Measurements from ENCODE around the gene GPC3. TPM values are rescaled to one million over a fixed set of nuclear protein-coding genes. Genes with fewer than 3 reads are reported as not detected.

Gene GPC3
- polyA plus RNA-seq, 2 of the 4 experiments (the other 2 are of a cell fraction), result not detected

DNA sequence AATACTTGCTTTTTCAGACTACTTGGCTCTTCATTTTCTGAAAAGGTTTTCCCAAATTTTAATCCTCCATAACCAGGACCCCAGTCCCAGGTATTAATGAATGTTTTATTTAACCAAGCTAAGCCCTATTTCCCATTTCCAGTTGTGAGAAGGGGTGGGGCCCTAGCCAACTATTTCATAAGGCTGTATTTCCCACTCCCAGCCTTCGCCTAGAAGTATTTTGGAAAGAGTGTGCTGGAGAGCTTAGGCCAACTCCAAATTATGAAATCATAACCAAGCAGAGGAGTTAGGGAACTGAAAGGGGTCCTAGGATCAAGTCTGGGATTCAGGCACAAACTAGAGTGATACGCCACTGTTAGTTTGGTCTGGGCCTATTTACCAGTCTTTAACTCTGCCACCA, 421.7 kb downstream of the GPC3 start:
- TF ChIP-seq FOSL2 (IDR thresholded peaks at IDR 0.05) (no peak), FOSL2 (CRISPR knock-in tag; IDR thresholded peaks at IDR 0.05) (no peak), HOXB13 (CRISPR knock-in tag; IDR thresholded peaks at IDR 0.05; ENCODE audit: low read depth) (no peak), HOXA7 (CRISPR knock-in tag; IDR thresholded peaks at IDR 0.05) (no peak), TP53 (CRISPR knock-in tag; IDR thresholded peaks at IDR 0.05) (no peak)
- TF ChIP-seq, protein P1, sequence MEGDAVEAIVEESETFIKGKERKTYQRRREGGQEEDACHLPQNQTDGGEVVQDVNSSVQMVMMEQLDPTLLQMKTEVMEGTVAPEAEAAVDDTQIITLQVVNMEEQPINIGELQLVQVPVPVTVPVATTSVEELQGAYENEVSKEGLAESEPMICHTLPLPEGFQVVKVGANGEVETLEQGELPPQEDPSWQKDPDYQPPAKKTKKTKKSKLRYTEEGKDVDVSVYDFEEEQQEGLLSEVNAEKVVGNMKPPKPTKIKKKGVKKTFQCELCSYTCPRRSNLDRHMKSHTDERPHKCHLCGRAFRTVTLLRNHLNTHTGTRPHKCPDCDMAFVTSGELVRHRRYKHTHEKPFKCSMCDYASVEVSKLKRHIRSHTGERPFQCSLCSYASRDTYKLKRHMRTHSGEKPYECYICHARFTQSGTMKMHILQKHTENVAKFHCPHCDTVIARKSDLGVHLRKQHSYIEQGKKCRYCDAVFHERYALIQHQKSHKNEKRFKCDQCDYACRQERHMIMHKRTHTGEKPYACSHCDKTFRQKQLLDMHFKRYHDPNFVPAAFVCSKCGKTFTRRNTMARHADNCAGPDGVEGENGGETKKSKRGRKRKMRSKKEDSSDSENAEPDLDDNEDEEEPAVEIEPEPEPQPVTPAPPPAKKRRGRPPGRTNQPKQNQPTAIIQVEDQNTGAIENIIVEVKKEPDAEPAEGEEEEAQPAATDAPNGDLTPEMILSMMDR (IDR thresholded peaks at IDR 0.05), result no peak
- TF ChIP-seq, protein P2, sequence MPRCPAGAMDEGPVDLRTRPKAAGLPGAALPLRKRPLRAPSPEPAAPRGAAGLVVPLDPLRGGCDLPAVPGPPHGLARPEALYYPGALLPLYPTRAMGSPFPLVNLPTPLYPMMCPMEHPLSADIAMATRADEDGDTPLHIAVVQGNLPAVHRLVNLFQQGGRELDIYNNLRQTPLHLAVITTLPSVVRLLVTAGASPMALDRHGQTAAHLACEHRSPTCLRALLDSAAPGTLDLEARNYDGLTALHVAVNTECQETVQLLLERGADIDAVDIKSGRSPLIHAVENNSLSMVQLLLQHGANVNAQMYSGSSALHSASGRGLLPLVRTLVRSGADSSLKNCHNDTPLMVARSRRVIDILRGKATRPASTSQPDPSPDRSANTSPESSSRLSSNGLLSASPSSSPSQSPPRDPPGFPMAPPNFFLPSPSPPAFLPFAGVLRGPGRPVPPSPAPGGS (IDR thresholded peaks at IDR 0.05), result no peak
- TF ChIP-seq, protein P3, sequence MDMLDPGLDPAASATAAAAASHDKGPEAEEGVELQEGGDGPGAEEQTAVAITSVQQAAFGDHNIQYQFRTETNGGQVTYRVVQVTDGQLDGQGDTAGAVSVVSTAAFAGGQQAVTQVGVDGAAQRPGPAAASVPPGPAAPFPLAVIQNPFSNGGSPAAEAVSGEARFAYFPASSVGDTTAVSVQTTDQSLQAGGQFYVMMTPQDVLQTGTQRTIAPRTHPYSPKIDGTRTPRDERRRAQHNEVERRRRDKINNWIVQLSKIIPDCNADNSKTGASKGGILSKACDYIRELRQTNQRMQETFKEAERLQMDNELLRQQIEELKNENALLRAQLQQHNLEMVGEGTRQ (IDR thresholded peaks at IDR 0.05), result no peak
- TF ChIP-seq, protein P4, sequence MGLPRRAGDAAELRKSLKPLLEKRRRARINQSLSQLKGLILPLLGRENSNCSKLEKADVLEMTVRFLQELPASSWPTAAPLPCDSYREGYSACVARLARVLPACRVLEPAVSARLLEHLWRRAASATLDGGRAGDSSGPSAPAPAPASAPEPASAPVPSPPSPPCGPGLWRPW (IDR thresholded peaks at IDR 0.05), result no peak
- WGBS (ENCODE audit: missing lambda C conversion rate), result 41% methylated on average over 2 of the region's 2 CpGs
- no peak overlapping the region for H3K4me2 ChIP-seq
- DNase-seq (ENCODE audit: low read depth in 1 of 2, low spot score in 1 of 2), result no peak
- POLR2A ChIA-PET, result no interaction called here
- H3K4me1 ChIP-seq, result no peaks in the 10 kb centered on the region
- H3K27ac ChIP-seq, result no peak overlapping the region
- no peak for FAIRE-seq
- H3K9me3 ChIP-seq, result no peaks in the 10 kb centered on the region
- H3K4me3 ChIP-seq, result no peak overlapping the region
- no peak for ATAC-seq
- CTCF ChIA-PET, result no interaction called here

DNA sequence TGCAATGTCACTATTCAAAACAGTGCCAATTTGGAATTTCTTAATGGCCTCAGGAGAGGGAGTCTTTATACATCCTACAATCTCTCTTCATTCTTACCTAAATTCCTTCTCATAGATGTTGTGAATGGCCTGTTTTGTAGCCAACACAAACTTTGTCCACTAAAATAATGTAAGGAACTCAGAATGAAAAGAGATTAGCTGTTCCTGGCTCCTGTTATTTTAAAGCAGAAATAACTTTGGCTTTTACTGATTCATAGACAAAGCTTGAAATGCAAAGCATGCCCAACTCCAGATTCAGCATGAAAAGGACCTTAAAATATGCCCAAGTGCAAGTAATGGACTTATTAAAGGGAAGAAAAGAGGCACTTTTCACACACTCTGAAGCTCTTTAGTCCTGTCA, 424.1 kb downstream of the GPC3 start:
- H3K4me2 ChIP-seq, result no peak overlapping the region
- no peak overlapping the region for H3K27ac ChIP-seq
- H3K4me3 ChIP-seq, result no peak overlapping the region
- POLR2A ChIA-PET, result no interaction called here
- FAIRE-seq (peak; percentile 7), DNase-seq (ENCODE audit: low read depth in 1 of 2, low spot score in 1 of 2) (no peak), ATAC-seq (no peak)
- no peaks in the 10 kb centered on the region for H3K9me3 ChIP-seq
- no peaks in the 10 kb centered on the region for H3K4me1 ChIP-seq
- CTCF ChIA-PET, result no interaction called here
- TF ChIP-seq ZSCAN20 (CRISPR knock-in tag; IDR thresholded peaks at IDR 0.05), result no peak
- TF ChIP-seq, protein P5, sequence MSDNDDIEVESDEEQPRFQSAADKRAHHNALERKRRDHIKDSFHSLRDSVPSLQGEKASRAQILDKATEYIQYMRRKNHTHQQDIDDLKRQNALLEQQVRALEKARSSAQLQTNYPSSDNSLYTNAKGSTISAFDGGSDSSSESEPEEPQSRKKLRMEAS (IDR thresholded peaks at IDR 0.05), result no peak
- no peak for TF ChIP-seq RNF2 (IDR thresholded peaks at IDR 0.05; ENCODE audit: borderline replicate concordance, low read depth)
- TF ChIP-seq POLR2AphosphoS2 (conservative IDR thresholded peaks at IDR 0.05; ENCODE audit: low read length), result no peak
- TF ChIP-seq CBX2 (IDR thresholded peaks at IDR 0.05; ENCODE audit: borderline replicate concordance, low read depth), result no peak
- TF ChIP-seq ZFP36 (IDR thresholded peaks at IDR 0.05; ENCODE audit: borderline replicate concordance, partially characterized antibody), result no peak
- no peak for TF ChIP-seq CEBPB (IDR thresholded peaks at IDR 0.05)
- TF ChIP-seq EP300 (IDR thresholded peaks at IDR 0.05), result no peak
- no peak for TF ChIP-seq SREBF2 (IDR thresholded peaks at IDR 0.05)
- TF ChIP-seq NR3C1 (IDR thresholded peaks at IDR 0.05), result no peak
- TF ChIP-seq, protein P6, sequence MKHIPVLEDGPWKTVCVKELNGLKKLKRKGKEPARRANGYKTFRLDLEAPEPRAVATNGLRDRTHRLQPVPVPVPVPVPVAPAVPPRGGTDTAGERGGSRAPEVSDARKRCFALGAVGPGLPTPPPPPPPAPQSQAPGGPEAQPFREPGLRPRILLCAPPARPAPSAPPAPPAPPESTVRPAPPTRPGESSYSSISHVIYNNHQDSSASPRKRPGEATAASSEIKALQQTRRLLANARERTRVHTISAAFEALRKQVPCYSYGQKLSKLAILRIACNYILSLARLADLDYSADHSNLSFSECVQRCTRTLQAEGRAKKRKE (CRISPR knock-in tag; IDR thresholded peaks at IDR 0.05; ENCODE audit: low read depth), result no peak
- TF ChIP-seq, protein P7, sequence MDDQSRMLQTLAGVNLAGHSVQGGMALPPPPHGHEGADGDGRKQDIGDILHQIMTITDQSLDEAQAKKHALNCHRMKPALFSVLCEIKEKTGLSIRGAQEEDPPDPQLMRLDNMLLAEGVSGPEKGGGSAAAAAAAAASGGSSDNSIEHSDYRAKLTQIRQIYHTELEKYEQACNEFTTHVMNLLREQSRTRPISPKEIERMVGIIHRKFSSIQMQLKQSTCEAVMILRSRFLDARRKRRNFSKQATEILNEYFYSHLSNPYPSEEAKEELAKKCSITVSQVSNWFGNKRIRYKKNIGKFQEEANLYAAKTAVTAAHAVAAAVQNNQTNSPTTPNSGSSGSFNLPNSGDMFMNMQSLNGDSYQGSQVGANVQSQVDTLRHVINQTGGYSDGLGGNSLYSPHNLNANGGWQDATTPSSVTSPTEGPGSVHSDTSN (IDR thresholded peaks at IDR 0.05), result no peak
- TF ChIP-seq MYC (IDR thresholded peaks at IDR 0.05; ENCODE audit: borderline replicate concordance, low read length), result no peak
- TF ChIP-seq EHF (CRISPR knock-in tag; IDR thresholded peaks at IDR 0.05), result no peak
- no peak for TF ChIP-seq HOXB5 (CRISPR knock-in tag; IDR thresholded peaks at IDR 0.05)
- no peak for TF ChIP-seq FOSL2 (IDR thresholded peaks at IDR 0.05)
- TF ChIP-seq FOSL2 (CRISPR knock-in tag; IDR thresholded peaks at IDR 0.05), result no peak
